Measurements from ENCODE around the gene ERAP2. TPM values are rescaled to one million over a fixed set of nuclear protein-coding genes. Genes with fewer than 3 reads are reported as not detected.

Gene ERAP2
- total RNA-seq, 3 donors from 2014 or later = 11.0 to 13.8 (median 12.8) TPM

DNA sequence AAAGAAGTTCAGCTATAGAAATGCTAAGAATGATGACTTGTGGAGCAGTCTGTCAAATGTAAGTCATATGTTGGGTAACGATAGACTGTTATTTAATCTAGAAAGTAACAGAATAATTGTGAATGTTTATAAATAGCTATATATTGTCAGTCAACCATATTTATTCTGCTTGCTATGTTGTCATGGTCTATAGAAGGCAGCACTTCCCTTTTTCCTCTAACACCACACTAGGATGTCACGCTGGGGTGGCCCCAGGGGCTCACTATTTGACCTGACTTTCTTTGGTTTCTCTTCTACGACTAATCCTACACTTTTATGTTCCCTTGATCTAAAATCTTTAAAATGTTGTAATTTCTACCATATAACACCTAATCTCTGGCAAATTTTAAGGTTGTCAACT lies 20.5 kb downstream of the ERAP2 start:
- Histone ChIP-seq H3K27me3 (no peaks in the 10 kb centered on the region), H3K4me1 (no peaks in the 10 kb centered on the region), H3K36me3 (no peaks in the 10 kb centered on the region), H3K4me3 (no peak overlapping the region), H3K9me3 (no peaks in the 10 kb centered on the region), H3K27ac (no peak overlapping the region)
- no peak for DNase-seq (ENCODE audit: low spot score in 2 of 2)
- TF ChIP-seq POLR2A (IDR thresholded peaks at IDR 0.05) = no peak
- TF ChIP-seq, protein P1, sequence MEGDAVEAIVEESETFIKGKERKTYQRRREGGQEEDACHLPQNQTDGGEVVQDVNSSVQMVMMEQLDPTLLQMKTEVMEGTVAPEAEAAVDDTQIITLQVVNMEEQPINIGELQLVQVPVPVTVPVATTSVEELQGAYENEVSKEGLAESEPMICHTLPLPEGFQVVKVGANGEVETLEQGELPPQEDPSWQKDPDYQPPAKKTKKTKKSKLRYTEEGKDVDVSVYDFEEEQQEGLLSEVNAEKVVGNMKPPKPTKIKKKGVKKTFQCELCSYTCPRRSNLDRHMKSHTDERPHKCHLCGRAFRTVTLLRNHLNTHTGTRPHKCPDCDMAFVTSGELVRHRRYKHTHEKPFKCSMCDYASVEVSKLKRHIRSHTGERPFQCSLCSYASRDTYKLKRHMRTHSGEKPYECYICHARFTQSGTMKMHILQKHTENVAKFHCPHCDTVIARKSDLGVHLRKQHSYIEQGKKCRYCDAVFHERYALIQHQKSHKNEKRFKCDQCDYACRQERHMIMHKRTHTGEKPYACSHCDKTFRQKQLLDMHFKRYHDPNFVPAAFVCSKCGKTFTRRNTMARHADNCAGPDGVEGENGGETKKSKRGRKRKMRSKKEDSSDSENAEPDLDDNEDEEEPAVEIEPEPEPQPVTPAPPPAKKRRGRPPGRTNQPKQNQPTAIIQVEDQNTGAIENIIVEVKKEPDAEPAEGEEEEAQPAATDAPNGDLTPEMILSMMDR (IDR thresholded peaks at IDR 0.05) = no peak
- TF ChIP-seq POLR2AphosphoS5 (IDR thresholded peaks at IDR 0.05) = no peak
- intact Hi-C loops (cut with DNase I; ENCODE audit: low total_unique reads) = no loop called here

DNA sequence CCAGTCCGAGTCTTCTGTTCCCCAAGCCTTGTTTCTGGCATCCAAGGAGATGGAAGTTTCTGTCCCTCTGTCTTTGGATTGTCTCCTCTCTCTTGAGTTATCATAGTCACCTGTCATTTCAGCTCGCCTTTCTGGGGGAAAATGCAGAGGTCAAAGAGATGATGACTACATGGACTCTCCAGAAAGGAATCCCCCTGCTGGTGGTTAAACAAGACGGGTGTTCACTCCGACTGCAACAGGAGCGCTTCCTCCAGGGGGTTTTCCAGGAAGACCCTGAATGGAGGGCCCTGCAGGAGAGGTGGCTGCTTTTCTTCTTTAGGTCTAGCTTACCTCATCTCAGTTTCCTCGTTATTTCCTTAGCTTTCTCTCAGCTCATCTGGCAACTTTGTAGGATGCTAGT lies 25.1 kb downstream of the ERAP2 start:
- Histone ChIP-seq H3K36me3 (peaks cover 5% of the 10 kb centered on the region), H3K27me3 (no peaks in the 10 kb centered on the region), H3K4me1 (no peaks in the 10 kb centered on the region), H3K9me3 (no peaks in the 10 kb centered on the region), H3K4me3 (no peak overlapping the region), H3K27ac (no peak overlapping the region)
- intact Hi-C loops (cut with DNase I; ENCODE audit: low total_unique reads) = no loop called here
- TF ChIP-seq, protein P1 (IDR thresholded peaks at IDR 0.05) = no peak
- no peak for TF ChIP-seq POLR2A (IDR thresholded peaks at IDR 0.05)
- no peak for TF ChIP-seq POLR2AphosphoS5 (IDR thresholded peaks at IDR 0.05)
- no peak for DNase-seq (ENCODE audit: low spot score in 2 of 2)

DNA sequence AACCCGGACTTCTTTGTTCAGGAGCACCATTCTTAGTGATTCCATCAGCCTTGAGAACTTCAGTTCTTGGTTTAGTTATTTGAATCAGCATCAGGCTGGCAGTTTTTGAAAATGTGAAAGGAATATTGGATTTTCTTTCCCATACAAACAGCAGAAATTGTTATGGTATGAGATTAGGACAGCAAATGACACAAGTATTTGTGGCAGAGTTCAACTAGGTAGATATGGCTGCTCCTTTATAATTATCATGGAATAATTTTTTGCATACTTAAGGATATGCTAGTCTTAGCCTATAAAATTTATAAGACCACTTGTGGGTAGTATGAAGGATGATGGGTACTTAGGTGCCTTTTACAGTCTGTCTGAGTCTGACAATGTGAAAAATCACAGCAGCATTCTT lies 25.5 kb downstream of the ERAP2 start:
- Histone ChIP-seq H3K9me3 (no peaks in the 10 kb centered on the region), H3K4me1 (no peaks in the 10 kb centered on the region), H3K4me3 (no peak overlapping the region), H3K36me3 (peaks cover 5% of the 10 kb centered on the region), H3K27me3 (no peaks in the 10 kb centered on the region), H3K27ac (no peak overlapping the region)
- TF ChIP-seq, protein P1 (IDR thresholded peaks at IDR 0.05) = no peak
- TF ChIP-seq POLR2AphosphoS5 (IDR thresholded peaks at IDR 0.05) = no peak
- DNase-seq (ENCODE audit: low spot score in 2 of 2) = no peak
- intact Hi-C loops (cut with DNase I; ENCODE audit: low total_unique reads) = no loop called here

DNA sequence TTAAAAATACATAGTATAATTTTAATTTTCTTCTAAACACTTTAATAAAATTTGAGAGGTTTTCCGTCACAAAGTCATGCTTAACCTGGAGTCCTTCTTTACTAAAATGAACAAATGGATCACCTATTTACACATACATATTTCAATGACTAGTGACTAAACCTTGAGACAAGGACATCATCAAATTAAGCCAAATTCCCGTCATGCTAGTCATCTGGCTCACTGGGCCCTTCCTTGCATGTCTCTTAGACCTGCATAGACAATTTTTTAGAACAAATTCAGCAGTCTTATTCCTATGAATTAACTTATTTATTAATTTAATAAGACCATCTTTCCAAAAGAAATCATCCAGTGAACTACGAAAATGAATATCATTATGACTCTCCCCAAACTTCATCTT lies 26.6 kb downstream of the ERAP2 start:
- Histone ChIP-seq H3K4me1 (no peaks in the 10 kb centered on the region), H3K27ac (no peak overlapping the region), H3K27me3 (no peaks in the 10 kb centered on the region), H3K4me3 (no peak overlapping the region), H3K9me3 (no peaks in the 10 kb centered on the region), H3K36me3 (peaks cover 5% of the 10 kb centered on the region)
- no peak for TF ChIP-seq POLR2AphosphoS5 (IDR thresholded peaks at IDR 0.05)
- TF ChIP-seq POLR2A (IDR thresholded peaks at IDR 0.05) = no peak
- TF ChIP-seq, protein P1 (IDR thresholded peaks at IDR 0.05) = no peak
- intact Hi-C loops (cut with DNase I; ENCODE audit: low total_unique reads) = no loop called here
- DNase-seq (ENCODE audit: low spot score in 2 of 2) = no peak

DNA sequence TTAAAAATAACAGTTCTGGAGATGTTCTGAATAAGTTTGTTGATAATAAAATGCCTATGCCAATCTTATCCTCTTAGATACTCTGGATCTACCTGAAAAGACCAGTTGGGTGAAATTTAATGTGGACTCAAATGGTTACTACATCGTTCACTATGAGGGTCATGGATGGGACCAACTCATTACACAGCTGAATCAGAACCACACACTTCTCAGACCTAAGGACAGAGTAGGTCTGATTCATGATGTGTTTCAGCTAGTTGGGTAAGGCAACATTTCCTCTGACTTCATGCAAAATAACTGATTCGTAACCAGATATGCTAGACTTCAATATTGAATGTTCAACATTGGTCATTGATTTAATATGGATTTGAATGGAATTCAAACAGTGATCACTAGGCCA lies 27.0 kb downstream of the ERAP2 start:
- no peaks in the 10 kb centered on the region for H3K27me3 ChIP-seq
- no peak for DNase-seq (ENCODE audit: low spot score in 2 of 2)
- H3K9me3 ChIP-seq = no peaks in the 10 kb centered on the region
- H3K27ac ChIP-seq = no peak overlapping the region
- no peak for TF ChIP-seq POLR2A (IDR thresholded peaks at IDR 0.05)
- no peak for TF ChIP-seq POLR2AphosphoS5 (IDR thresholded peaks at IDR 0.05)
- TF ChIP-seq, protein P1 (IDR thresholded peaks at IDR 0.05) = no peak
- intact Hi-C loops (cut with DNase I; ENCODE audit: low total_unique reads) = no loop called here
- H3K36me3 ChIP-seq = peaks cover 5% of the 10 kb centered on the region
- no peak overlapping the region for H3K4me3 ChIP-seq
- no peaks in the 10 kb centered on the region for H3K4me1 ChIP-seq
